Liver (tissue), 9 donors: ENCODE measurements around the gene PDIA4. TPM values are rescaled to one million over a fixed set of nuclear protein-coding genes. Genes with fewer than 3 reads are reported as not detected.

Source experiments
- DNase-seq: peaks from one replicate; pipeline ENCODE4 v3.0.0-alpha.2; 2017; ENCODE audit warnings: low spot score
- H3K27ac ChIP-seq, 2 donors: one replicate each; pipeline ENCODE4 v1.7.0; 2013; ENCODE audit warnings: inconsistent platforms in 2 of 2, low read length in 2 of 2, control low read depth in 1 of 2, low read depth in 1 of 2, mild to moderate bottlenecking in 1 of 2
- H3K27me3 ChIP-seq, 4 donors: one replicate each; pipeline versions ENCODE4 v1.6.1 to v1.7.0; 2013; ENCODE audit warnings: low read length in 3 of 4, inconsistent platforms in 1 of 4, mild to moderate bottlenecking in 1 of 4, moderate library complexity in 1 of 4; ENCODE audit not compliant: control insufficient read depth in 4 of 4, insufficient read depth in 4 of 4
- H3K36me3 ChIP-seq, 4 donors: one replicate each; pipeline versions ENCODE4 v1.6.1 to v1.7.0; 2013; ENCODE audit warnings: low read length in 3 of 4, mild to moderate bottlenecking in 3 of 4, low read depth in 1 of 4, moderate library complexity in 1 of 4; ENCODE audit not compliant: control insufficient read depth in 4 of 4, insufficient read depth in 3 of 4
- H3K4me1 ChIP-seq, 4 donors: one replicate each; pipeline versions ENCODE4 v1.6.1 to v1.7.0; 2013; ENCODE audit warnings: low read length in 3 of 4, mild to moderate bottlenecking in 3 of 4, moderate library complexity in 1 of 4; ENCODE audit not compliant: control insufficient read depth in 4 of 4, insufficient read depth in 4 of 4
- H3K4me3 ChIP-seq, 3 donors: one replicate each; pipeline versions ENCODE4 v1.6.1 to v1.7.0; 2013; ENCODE audit warnings: low read length in 3 of 3, control low read depth in 1 of 3, low read depth in 1 of 3, mild to moderate bottlenecking in 1 of 3
- H3K9ac ChIP-seq, 2 donors: one replicate each; pipeline ENCODE4 v1.7.0; 2013; ENCODE audit warnings: low read length in 2 of 2, mild to moderate bottlenecking in 2 of 2, moderate library complexity in 2 of 2, control low read depth in 1 of 2, low read depth in 1 of 2
- H3K9me3 ChIP-seq, 4 donors: one replicate each; pipeline versions ENCODE4 v1.6.1 to v1.7.0; 2013; ENCODE audit warnings: low read length in 3 of 4; ENCODE audit not compliant: control insufficient read depth in 4 of 4
- ATF3 ChIP-seq: IDR thresholded peaks from 2 replicates; pipeline ENCODE4 v1.6.1; 2016; ENCODE audit warnings: antibody characterized with exemption
- EGR1 ChIP-seq, 2 donors: IDR thresholded peaks; 2 replicates each; pipeline ENCODE4 v1.6.1; 2016 to 2018; ENCODE audit warnings: antibody characterized with exemption in 2 of 2, low read depth in 2 of 2
- FOXA1 ChIP-seq: IDR thresholded peaks from 2 replicates; pipeline ENCODE4 v1.6.1; 2016; ENCODE audit warnings: antibody characterized with exemption
- FOXA2 ChIP-seq: IDR thresholded peaks from 2 replicates; pipeline ENCODE4 v1.6.1; 2016; ENCODE audit warnings: antibody characterized with exemption
- GABPA ChIP-seq, 2 donors: IDR thresholded peaks in 1 of 2; conservative IDR thresholded peaks in 1 of 2; 2 replicates each; pipeline ENCODE4 v1.6.1; 2016; ENCODE audit warnings: antibody characterized with exemption in 2 of 2, mild to moderate bottlenecking in 1 of 2, moderate library complexity in 1 of 2
- HNF4A ChIP-seq, 2 donors: conservative IDR thresholded peaks; 2 replicates each; pipeline ENCODE4 v1.6.1; 2016; ENCODE audit warnings: antibody characterized with exemption in 2 of 2, mild to moderate bottlenecking in 2 of 2
- HNF4G ChIP-seq: IDR thresholded peaks from 2 replicates; pipeline ENCODE4 v1.6.1; 2016; ENCODE audit warnings: antibody characterized with exemption
- JUND ChIP-seq, 2 donors: IDR thresholded peaks; 2 replicates each; pipeline ENCODE4 v1.6.1; 2016; ENCODE audit warnings: antibody characterized with exemption in 2 of 2
- MAX ChIP-seq: IDR thresholded peaks from 2 replicates; pipeline ENCODE4 v1.6.1; 2016; ENCODE audit warnings: antibody characterized with exemption
- NR2F2 ChIP-seq: IDR thresholded peaks from 2 replicates; pipeline ENCODE4 v1.6.1; 2016; ENCODE audit warnings: antibody characterized with exemption
- RAD21 ChIP-seq, 2 donors: IDR thresholded peaks; 2 replicates each; pipeline ENCODE4 v1.6.1; 2016; ENCODE audit warnings: antibody characterized with exemption in 2 of 2, mild to moderate bottlenecking in 2 of 2
- RXRA ChIP-seq, 2 donors: IDR thresholded peaks; 2 replicates each; pipeline ENCODE4 v1.6.1; 2017 to 2018; ENCODE audit warnings: antibody characterized with exemption in 2 of 2, mild to moderate bottlenecking in 1 of 2
- SP1 ChIP-seq: IDR thresholded peaks from 2 replicates; pipeline ENCODE4 v1.6.1; 2018; ENCODE audit warnings: antibody characterized with exemption, mild to moderate bottlenecking
- TAF1 ChIP-seq: conservative IDR thresholded peaks from 2 replicates; pipeline ENCODE4 v1.6.1; 2016; ENCODE audit warnings: antibody characterized with exemption, mild to moderate bottlenecking
- YY1 ChIP-seq: IDR thresholded peaks from 2 replicates; pipeline ENCODE4 v1.6.1; 2016; ENCODE audit warnings: antibody characterized with exemption, mild to moderate bottlenecking
- WGBS: extraction: QIAGEN DNeasy Blood & Tissue Kit; methylation state at CpG from one replicate; pipeline ENCODE4 v1.1.7; 2013; 5-methylcytosine and 5-hydroxymethylcytosine counted together
- polyA plus RNA-seq, 2 donors: library from polyadenylated mRNA; stranded (reverse) in 1 of 2; unstranded in 1 of 2; fragments of 200-250 nt in 1 of 2; fragments of >200 nt in 1 of 2; fragmentation: Nextera tagmentation in 1 of 2; extraction: Ambion mirVana in 1 of 2; gene quantifications; one replicate each; pipeline versions ENCODE4 v1.2.1 to v1.2.3, GENCODE V29; 2013 to 2015
- total RNA-seq, 2 donors: library from RNA; depleted of rRNA; stranded (reverse); fragments of >200 nt; gene quantifications; one replicate each; pipeline ENCODE4 v1.2.3, GENCODE V29; 2014
- TF ChIP-seq, protein P1 (sequence below): fragments of 150-350 bp; IDR thresholded peaks from 2 replicates; pipeline ENCODE4 v1.5.1; 2017; ENCODE audit warnings: improper control_type of control experiment, low read depth, low read length; ENCODE audit not compliant: missing input control
- TF ChIP-seq, protein P2 (sequence below): IDR thresholded peaks from 2 replicates; pipeline ENCODE4 v1.6.1; 2016; ENCODE audit warnings: antibody characterized with exemption, mild to moderate bottlenecking
- donor health status: healthy.
- donor health status: healthy.
- donor health status: healthy.
- donor health status: healthy.
- donor health status: healthy.

The PDIA4 gene
- total and polyA plus RNA-seq, 4 donors = 133 to 502 (median 233) TPM

- Histone ChIP-seq H3K36me3 (peaks cover 10 to 26% (median 17%) of the 10 kb centered on the region in 4 donors), H3K4me3 (no peak overlapping the region), H3K9ac (no peak overlapping the region), H3K27me3 (no peaks in the 10 kb centered on the region), H3K9me3 (no peaks in the 10 kb centered on the region), H3K27ac (no peak overlapping the region), H3K4me1 (no peaks in the 10 kb centered on the region)
- no peak for TF ChIP-seq ATF3
- TF ChIP-seq JUND (IDR thresholded peaks at IDR 0.05) = no peak
- TF ChIP-seq MAX = no peak
- no peak for TF ChIP-seq HNF4G
- no peak for TF ChIP-seq NR2F2
- no peak for DNase-seq
- 91% methylated on average over 6 of the region's 6 CpGs for WGBS
Measured at GRCh38 chr7:148999192-148999591, 29.1 kb downstream of the PDIA4 start.

DNA sequence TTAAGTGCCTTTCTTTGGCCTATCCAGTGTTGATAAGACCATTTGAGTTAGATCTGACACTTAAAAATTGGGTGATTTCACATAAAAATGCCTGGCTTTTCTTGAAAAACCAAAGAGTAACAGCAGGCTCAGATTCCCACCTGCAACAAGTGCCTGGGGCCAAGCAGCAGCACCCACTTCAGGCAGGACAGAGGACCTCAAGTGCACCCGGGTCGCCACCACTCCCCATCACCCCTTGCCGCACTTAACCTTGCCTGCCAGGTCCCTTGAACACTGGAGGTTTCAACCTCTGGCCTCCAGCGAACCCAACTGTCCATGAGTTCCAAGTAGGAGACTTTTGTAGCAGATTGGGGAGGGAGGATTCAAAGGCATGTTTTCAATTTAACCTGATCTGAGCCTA lies 30.8 kb downstream of the PDIA4 start:
- H3K27ac ChIP-seq = no peak overlapping the region
- DNase-seq = no peak
- H3K36me3 ChIP-seq = peaks cover 2 to 9% (median 3%) of the 10 kb centered on the region in 4 donors
- WGBS = 91% methylated on average over 4 of the region's 4 CpGs
- no peaks in the 10 kb centered on the region for H3K9me3 ChIP-seq
- TF ChIP-seq MAX (no peak), JUND (IDR thresholded peaks at IDR 0.05) (no peak), TAF1 (no peak), HNF4G (no peak), HNF4A (conservative IDR thresholded peaks at IDR 0.05) (no peak), ATF3 (no peak), GABPA (IDR thresholded peaks at IDR 0.05 in 1 of 2, conservative IDR thresholded peaks at IDR 0.05 in 1 of 2) (no peak), RXRA (IDR thresholded peaks at IDR 0.05) (no peak), FOXA2 (no peak), NR2F2 (no peak), YY1 (no peak), FOXA1 (no peak), RAD21 (IDR thresholded peaks at IDR 0.05) (no peak), SP1 (no peak), EGR1 (IDR thresholded peaks at IDR 0.05; ENCODE audit: low read depth in 2 of 2) (no peak)
- TF ChIP-seq, protein P1, sequence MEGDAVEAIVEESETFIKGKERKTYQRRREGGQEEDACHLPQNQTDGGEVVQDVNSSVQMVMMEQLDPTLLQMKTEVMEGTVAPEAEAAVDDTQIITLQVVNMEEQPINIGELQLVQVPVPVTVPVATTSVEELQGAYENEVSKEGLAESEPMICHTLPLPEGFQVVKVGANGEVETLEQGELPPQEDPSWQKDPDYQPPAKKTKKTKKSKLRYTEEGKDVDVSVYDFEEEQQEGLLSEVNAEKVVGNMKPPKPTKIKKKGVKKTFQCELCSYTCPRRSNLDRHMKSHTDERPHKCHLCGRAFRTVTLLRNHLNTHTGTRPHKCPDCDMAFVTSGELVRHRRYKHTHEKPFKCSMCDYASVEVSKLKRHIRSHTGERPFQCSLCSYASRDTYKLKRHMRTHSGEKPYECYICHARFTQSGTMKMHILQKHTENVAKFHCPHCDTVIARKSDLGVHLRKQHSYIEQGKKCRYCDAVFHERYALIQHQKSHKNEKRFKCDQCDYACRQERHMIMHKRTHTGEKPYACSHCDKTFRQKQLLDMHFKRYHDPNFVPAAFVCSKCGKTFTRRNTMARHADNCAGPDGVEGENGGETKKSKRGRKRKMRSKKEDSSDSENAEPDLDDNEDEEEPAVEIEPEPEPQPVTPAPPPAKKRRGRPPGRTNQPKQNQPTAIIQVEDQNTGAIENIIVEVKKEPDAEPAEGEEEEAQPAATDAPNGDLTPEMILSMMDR = no peak
- TF ChIP-seq, protein P2, sequence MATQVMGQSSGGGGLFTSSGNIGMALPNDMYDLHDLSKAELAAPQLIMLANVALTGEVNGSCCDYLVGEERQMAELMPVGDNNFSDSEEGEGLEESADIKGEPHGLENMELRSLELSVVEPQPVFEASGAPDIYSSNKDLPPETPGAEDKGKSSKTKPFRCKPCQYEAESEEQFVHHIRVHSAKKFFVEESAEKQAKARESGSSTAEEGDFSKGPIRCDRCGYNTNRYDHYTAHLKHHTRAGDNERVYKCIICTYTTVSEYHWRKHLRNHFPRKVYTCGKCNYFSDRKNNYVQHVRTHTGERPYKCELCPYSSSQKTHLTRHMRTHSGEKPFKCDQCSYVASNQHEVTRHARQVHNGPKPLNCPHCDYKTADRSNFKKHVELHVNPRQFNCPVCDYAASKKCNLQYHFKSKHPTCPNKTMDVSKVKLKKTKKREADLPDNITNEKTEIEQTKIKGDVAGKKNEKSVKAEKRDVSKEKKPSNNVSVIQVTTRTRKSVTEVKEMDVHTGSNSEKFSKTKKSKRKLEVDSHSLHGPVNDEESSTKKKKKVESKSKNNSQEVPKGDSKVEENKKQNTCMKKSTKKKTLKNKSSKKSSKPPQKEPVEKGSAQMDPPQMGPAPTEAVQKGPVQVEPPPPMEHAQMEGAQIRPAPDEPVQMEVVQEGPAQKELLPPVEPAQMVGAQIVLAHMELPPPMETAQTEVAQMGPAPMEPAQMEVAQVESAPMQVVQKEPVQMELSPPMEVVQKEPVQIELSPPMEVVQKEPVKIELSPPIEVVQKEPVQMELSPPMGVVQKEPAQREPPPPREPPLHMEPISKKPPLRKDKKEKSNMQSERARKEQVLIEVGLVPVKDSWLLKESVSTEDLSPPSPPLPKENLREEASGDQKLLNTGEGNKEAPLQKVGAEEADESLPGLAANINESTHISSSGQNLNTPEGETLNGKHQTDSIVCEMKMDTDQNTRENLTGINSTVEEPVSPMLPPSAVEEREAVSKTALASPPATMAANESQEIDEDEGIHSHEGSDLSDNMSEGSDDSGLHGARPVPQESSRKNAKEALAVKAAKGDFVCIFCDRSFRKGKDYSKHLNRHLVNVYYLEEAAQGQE = no peak
- no peaks in the 10 kb centered on the region for H3K4me1 ChIP-seq
- no peak overlapping the region for H3K4me3 ChIP-seq
- no peaks in the 10 kb centered on the region for H3K27me3 ChIP-seq
- H3K9ac ChIP-seq = no peak overlapping the region
